ENCODE measurements around the gene MYL9.
"Not testable (repeated sequence)": the region's sequence is repeated elsewhere in the genome, so short reads cannot be mapped to it uniquely, and the experiment has no call there.

MYL9 gene

GRCh38 chr20:36548006-36548315, 6.6 kb downstream of the MYL9 start:
- DNase-seq (ENCODE audit: low spot score in 2 of 2) (no peak), ATAC-seq (replicated peaks; ENCODE audit: extremely low read depth, poor library complexity, severe bottlenecking) (no peak)
- H3K9me3 Mint-ChIP-seq, result no peaks in the 10 kb centered on the region
- H3K36me3 Mint-ChIP-seq (ENCODE audit: insufficient read depth), result peaks cover 3% of the 10 kb centered on the region
- no peak overlapping the region for H3K4me3 Mint-ChIP-seq
- no peaks in the 10 kb centered on the region for H3K27me3 Mint-ChIP-seq
- peaks cover 4% of the 10 kb centered on the region for H3K4me1 Mint-ChIP-seq
- H3K27ac Mint-ChIP-seq (ENCODE audit: low read depth), result no peak overlapping the region

DNA sequence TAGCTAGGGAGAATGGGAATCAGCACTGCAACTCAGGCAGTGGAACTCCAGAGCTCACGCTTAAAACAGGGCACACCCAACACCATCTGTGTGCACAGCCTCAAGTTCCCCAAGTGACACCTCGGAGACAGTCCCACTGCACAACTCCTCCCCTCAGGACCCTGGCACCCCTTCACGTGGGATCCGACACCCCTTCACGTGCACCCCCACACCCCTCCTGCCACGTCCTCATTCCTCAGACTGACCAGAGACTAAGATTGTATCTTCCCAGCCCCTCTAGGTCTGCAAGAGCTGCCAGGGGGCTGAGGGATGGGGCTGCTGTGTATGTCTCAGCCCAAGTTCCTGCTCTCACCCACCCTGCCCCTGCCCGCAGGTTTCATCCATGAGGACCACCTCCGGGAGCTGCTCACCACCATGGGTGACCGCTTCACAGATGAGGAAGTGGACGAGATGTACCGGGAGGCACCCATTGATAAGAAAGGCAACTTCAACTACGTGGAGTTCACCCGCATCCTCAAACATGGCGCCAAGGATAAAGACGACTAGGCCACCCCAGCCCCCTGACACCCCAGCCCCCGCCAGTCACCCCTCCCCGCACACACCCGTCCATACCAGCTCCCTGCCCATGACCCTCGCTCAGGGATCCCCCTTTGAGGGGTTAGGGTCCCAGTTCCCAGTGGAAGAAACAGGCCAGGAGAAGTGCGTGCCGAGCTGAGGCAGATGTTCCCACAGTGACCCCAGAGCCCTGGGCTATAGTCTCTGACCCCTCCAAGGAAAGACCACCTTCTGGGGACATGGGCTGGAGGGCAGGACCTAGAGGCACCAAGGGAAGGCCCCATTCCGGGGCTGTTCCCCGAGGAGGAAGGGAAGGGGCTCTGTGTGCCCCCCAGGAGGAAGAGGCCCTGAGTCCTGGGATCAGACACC, 7.6 kb downstream of the MYL9 start:
- peaks cover 4% of the 10 kb centered on the region for H3K4me1 Mint-ChIP-seq
- H3K27ac Mint-ChIP-seq (ENCODE audit: low read depth), result no peak overlapping the region

DNA sequence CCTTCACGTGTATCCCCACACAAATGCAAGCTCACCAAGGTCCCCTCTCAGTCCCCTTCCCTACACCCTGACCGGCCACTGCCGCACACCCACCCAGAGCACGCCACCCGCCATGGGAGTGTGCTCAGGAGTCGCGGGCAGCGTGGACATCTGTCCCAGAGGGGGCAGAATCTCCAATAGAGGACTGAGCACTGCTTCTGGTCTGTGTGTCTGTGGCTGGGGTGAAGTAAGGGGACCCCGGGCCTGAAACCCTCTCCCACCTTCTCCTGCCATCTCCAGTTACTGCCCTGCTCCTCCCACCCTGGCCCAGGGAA, 8.3 kb downstream of the MYL9 start:
- no peak overlapping the region for H3K27ac Mint-ChIP-seq (ENCODE audit: low read depth)
- ATAC-seq (replicated peaks; ENCODE audit: extremely low read depth, poor library complexity, severe bottlenecking) (no peak), DNase-seq (ENCODE audit: low spot score in 2 of 2) (no peak)
- H3K4me1 Mint-ChIP-seq, result peaks cover 4% of the 10 kb centered on the region
- H3K36me3 Mint-ChIP-seq (ENCODE audit: insufficient read depth), result peaks cover 2% of the 10 kb centered on the region
- H3K27me3 Mint-ChIP-seq, result no peaks in the 10 kb centered on the region
- H3K9me3 Mint-ChIP-seq, result no peaks in the 10 kb centered on the region
- H3K4me3 Mint-ChIP-seq, result no peak overlapping the region

More for the DNA sequence above, 7.6 kb downstream of the MYL9 start:
- no peaks in the 10 kb centered on the region for H3K27me3 Mint-ChIP-seq
- no peak overlapping the region for H3K4me3 Mint-ChIP-seq
- ATAC-seq (replicated peaks; ENCODE audit: extremely low read depth, poor library complexity, severe bottlenecking), result no peak
- no peak for DNase-seq (ENCODE audit: low spot score in 2 of 2)
- no peaks in the 10 kb centered on the region for H3K9me3 Mint-ChIP-seq
- peaks cover 3% of the 10 kb centered on the region for H3K36me3 Mint-ChIP-seq (ENCODE audit: insufficient read depth)

GRCh38 chr20:36549942-36550789, 8.8 kb downstream of the MYL9 start:
- H3K27me3 Mint-ChIP-seq, result no peaks in the 10 kb centered on the region
- H3K27ac Mint-ChIP-seq (ENCODE audit: low read depth), result no peak overlapping the region
- no peaks in the 10 kb centered on the region for H3K9me3 Mint-ChIP-seq
- ATAC-seq (replicated peaks; ENCODE audit: extremely low read depth, poor library complexity, severe bottlenecking) (no peak), DNase-seq (ENCODE audit: low spot score in 2 of 2) (no peak)
- no peaks in the 10 kb centered on the region for H3K36me3 Mint-ChIP-seq (ENCODE audit: insufficient read depth)
- no peaks in the 10 kb centered on the region for H3K4me1 Mint-ChIP-seq
- H3K4me3 Mint-ChIP-seq, result no peak overlapping the region

DNA sequence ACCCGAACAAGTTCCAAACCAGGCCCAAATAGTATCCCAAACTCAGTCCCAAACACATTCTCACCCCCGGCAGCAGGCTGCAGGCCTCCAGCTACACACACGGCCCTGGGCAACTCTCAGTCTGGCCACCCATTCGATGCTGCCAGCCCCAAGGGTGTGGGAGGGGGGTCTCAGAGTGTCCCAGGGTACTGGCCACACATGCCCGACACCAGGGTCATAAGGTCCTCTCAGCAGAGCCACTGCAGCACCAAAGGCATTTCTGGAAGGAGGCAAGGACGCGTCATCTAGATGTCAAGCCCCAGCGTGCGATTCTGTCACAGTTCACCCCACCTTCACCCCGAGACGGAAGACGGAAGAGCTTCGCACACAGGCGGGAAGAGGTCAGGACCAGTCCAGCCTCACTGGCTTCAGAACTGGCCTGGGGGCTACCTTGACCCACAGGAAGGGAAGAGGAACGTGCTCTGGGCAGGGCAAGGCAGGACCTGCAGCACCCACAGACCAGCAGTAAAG, 9.5 kb downstream of the MYL9 start:
- DNase-seq (ENCODE audit: low spot score in 2 of 2) (no peak), ATAC-seq (replicated peaks; ENCODE audit: extremely low read depth, poor library complexity, severe bottlenecking) (no peak)
- no peaks in the 10 kb centered on the region for H3K27me3 Mint-ChIP-seq
- no peak overlapping the region for H3K4me3 Mint-ChIP-seq
- H3K36me3 Mint-ChIP-seq (ENCODE audit: insufficient read depth), result no peaks in the 10 kb centered on the region
- no peak overlapping the region for H3K27ac Mint-ChIP-seq (ENCODE audit: low read depth)
- H3K9me3 Mint-ChIP-seq, result no peaks in the 10 kb centered on the region
- H3K4me1 Mint-ChIP-seq, result no peaks in the 10 kb centered on the region

GRCh38 chr20:36555248-36555647, 13.9 kb downstream of the MYL9 start:
- no peak overlapping the region for H3K27ac Mint-ChIP-seq (ENCODE audit: low read depth)
- no peak for DNase-seq (ENCODE audit: low spot score in 2 of 2)
- no peaks in the 10 kb centered on the region for H3K27me3 Mint-ChIP-seq
- H3K9me3 Mint-ChIP-seq, result no peaks in the 10 kb centered on the region
- H3K4me3 Mint-ChIP-seq, result no peak overlapping the region
- peaks cover 1% of the 10 kb centered on the region for H3K36me3 Mint-ChIP-seq (ENCODE audit: insufficient read depth)
- peaks cover 7% of the 10 kb centered on the region for H3K4me1 Mint-ChIP-seq
- no peak for ATAC-seq (replicated peaks; ENCODE audit: extremely low read depth, poor library complexity, severe bottlenecking)

DNA sequence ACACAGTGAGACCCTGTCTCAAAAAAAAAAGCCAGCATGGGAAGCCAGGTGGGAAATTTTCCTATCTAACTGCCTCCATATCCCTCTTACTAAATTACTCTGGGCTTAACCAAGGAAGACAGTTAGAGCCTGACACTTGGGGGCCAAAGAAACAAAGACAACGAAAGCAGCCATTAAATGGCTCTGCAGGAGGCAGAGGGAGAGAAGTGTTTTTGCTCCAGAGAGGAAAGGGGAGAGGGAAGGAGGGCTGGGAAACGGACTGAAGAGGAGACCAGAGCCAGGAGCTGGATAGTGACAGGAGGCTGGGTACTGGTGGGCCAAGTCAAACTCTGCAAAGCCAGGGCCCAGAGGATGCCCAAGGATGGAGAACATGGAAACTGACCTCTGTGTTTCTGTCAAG, 21.4 kb downstream of the MYL9 start:
- ATAC-seq (replicated peaks; ENCODE audit: extremely low read depth, poor library complexity, severe bottlenecking) (no peak), DNase-seq (ENCODE audit: low spot score in 2 of 2) (no peak)
- no peak overlapping the region for H3K27ac Mint-ChIP-seq (ENCODE audit: low read depth)
- peaks cover 14% of the 10 kb centered on the region for H3K4me1 Mint-ChIP-seq
- no peaks in the 10 kb centered on the region for H3K27me3 Mint-ChIP-seq
- H3K36me3 Mint-ChIP-seq (ENCODE audit: insufficient read depth), result peaks cover 17% of the 10 kb centered on the region
- peaks cover 5% of the 10 kb centered on the region for H3K9me3 Mint-ChIP-seq
- no peak overlapping the region for H3K4me3 Mint-ChIP-seq

DNA sequence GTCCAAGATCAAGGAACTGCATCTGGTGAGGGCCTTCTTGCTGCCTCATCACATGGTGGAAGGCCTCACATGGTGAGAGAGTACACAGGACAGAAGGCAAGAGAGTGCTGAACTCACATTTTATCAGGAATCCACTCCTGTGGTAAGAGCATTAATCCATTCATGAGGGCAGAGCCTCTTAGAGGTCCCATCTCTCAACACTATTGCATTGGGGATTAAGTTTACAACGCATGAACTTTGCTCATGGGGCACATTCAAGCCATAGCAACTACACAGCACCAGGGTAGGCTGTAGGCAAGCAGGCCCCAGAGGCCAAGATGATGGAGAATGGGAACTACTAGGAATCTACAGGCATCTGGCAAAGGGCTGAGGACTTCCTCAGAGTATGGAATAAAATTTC, 22.1 kb downstream of the MYL9 start:
- H3K4me3 Mint-ChIP-seq, result no peak overlapping the region
- peaks cover 14% of the 10 kb centered on the region for H3K4me1 Mint-ChIP-seq
- DNase-seq (ENCODE audit: low spot score in 2 of 2), result no peak
- peaks cover 5% of the 10 kb centered on the region for H3K9me3 Mint-ChIP-seq
- H3K36me3 Mint-ChIP-seq (ENCODE audit: insufficient read depth), result peaks cover 17% of the 10 kb centered on the region
- H3K27me3 Mint-ChIP-seq, result no peaks in the 10 kb centered on the region
- ATAC-seq (replicated peaks; ENCODE audit: extremely low read depth, poor library complexity, severe bottlenecking), result no peak
- H3K27ac Mint-ChIP-seq (ENCODE audit: low read depth), result peak overlapping the region; percentile 68

DNA sequence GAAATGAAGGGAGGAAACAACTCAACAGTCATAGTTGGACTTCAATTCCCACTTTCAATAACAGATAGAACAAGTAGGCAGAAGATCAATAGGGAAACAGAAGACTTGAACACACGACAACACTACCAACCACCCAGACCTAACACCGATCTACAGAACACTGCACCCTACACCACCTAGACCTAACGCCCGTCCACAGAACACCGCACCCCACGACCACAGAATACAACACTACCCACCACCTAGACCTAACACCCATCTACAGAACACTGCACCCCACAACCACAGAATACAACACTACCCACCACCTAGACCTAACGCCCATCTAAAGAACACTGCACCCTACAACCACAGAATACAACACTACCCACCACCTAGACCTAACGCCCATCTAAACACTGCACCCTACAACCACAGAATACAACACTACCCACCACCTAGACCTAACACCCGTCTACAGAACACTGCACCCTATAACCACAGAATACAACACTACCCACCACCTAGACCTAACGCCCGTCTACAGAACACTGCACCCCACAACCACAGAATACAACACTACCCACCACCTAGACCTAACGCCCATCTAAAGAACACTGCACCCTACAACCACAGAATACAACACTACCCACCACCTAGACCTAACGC, 22.9 kb downstream of the MYL9 start:
- peak in 1 of 2 donors; percentile 57 for DNase-seq (ENCODE audit: low spot score in 2 of 2)
- not testable (repeated sequence) for H3K9me3 Mint-ChIP-seq, H3K27me3 Mint-ChIP-seq
- Mint-ChIP-seq H3K36me3 (ENCODE audit: insufficient read depth) (peaks cover 17% of the 10 kb centered on the region), H3K27ac (ENCODE audit: low read depth) (peak overlapping the region; percentile 68), H3K4me3 (peak overlapping the region; percentile 5), H3K4me1 (peaks cover 14% of the 10 kb centered on the region)
- peak; percentile 68 for ATAC-seq (replicated peaks; ENCODE audit: extremely low read depth, poor library complexity, severe bottlenecking)

DNA sequence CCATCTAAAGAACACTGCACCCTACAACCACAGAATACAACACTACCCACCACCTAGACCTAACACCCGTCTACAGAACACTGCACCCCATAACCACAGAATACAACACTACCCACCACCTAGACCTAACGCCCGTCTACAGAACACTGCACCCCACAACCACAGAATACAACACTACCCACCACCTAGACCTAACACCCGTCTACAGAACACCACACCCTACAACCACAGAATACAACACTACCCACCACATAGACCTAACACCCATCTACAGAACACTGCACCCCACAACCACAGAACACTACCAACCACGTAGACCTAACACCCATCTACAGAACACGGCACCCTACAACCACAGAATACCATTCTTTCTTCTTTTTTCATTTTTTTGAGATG, 23.4 kb downstream of the MYL9 start:
- Mint-ChIP-seq H3K4me1 (peaks cover 14% of the 10 kb centered on the region), H3K36me3 (ENCODE audit: insufficient read depth) (peaks cover 16% of the 10 kb centered on the region), H3K4me3 (peak overlapping the region; percentile 5), H3K27ac (ENCODE audit: low read depth) (peak overlapping the region; percentile 68)
- ATAC-seq (replicated peaks; ENCODE audit: extremely low read depth, poor library complexity, severe bottlenecking) (peak; percentile 77), DNase-seq (ENCODE audit: low spot score in 2 of 2) (peak in 1 of 2 donors; percentile 68)
- H3K9me3 Mint-ChIP-seq, H3K27me3 Mint-ChIP-seq: not testable (repeated sequence)

- H3K9me3 Mint-ChIP-seq, result peaks cover 5% of the 10 kb centered on the region
- H3K27ac Mint-ChIP-seq (ENCODE audit: low read depth), result no peak overlapping the region
- peaks cover 14% of the 10 kb centered on the region for H3K4me1 Mint-ChIP-seq
- no peaks in the 10 kb centered on the region for H3K27me3 Mint-ChIP-seq
- no peak for ATAC-seq (replicated peaks; ENCODE audit: extremely low read depth, poor library complexity, severe bottlenecking)
- no peak for DNase-seq (ENCODE audit: low spot score in 2 of 2)
- peaks cover 16% of the 10 kb centered on the region for H3K36me3 Mint-ChIP-seq (ENCODE audit: insufficient read depth)
- H3K4me3 Mint-ChIP-seq, result no peak overlapping the region
These were observed 24.2 kb downstream of the MYL9 start for GRCh38 chr20:36565520-36565919.

GRCh38 chr20:36569847-36570429, 28.6 kb downstream of the MYL9 start:
- H3K4me3 Mint-ChIP-seq, result no peak overlapping the region
- no peaks in the 10 kb centered on the region for H3K9me3 Mint-ChIP-seq
- H3K27ac Mint-ChIP-seq (ENCODE audit: low read depth), result no peak overlapping the region
- no peak for DNase-seq (ENCODE audit: low spot score in 2 of 2)
- H3K36me3 Mint-ChIP-seq (ENCODE audit: insufficient read depth), result peaks cover 16% of the 10 kb centered on the region
- H3K4me1 Mint-ChIP-seq, result peaks cover 20% of the 10 kb centered on the region
- ATAC-seq (replicated peaks; ENCODE audit: extremely low read depth, poor library complexity, severe bottlenecking), result no peak
- H3K27me3 Mint-ChIP-seq, result no peaks in the 10 kb centered on the region
